ENCODE data around the gene LCK.

Gene LCK

GRCh38 chr1:32327204-32327603, 76.1 kb downstream of the LCK start:
- DNase-seq (ENCODE audit: low spot score) = no peak

DNA sequence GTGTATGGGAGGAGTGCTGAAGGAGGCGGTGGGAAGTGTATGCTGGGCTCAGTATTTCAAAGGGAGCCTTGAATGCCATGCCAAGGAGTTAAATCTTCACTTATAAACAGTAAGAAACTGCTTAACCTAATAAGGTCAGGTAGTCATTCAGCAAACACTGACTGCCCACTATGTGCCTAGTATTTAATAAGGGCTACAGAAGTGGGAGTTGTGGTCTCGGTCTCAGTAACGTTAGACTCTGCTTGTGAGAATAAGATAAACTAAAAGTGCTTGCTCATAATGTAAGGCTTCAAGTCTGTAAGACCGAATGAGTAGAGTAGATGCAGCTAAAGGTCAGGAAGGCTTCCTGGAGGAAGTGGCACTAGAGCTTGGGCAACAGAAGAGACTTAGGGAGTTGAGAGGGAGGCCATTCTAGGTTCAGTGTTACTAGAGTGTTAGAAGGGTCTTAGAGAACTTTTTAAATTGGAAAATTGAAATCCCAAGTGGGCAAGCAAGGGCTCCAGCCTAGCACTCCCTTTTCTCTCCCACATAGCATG, 78.9 kb downstream of the LCK start:
- no peak for DNase-seq (ENCODE audit: low spot score)

DNA sequence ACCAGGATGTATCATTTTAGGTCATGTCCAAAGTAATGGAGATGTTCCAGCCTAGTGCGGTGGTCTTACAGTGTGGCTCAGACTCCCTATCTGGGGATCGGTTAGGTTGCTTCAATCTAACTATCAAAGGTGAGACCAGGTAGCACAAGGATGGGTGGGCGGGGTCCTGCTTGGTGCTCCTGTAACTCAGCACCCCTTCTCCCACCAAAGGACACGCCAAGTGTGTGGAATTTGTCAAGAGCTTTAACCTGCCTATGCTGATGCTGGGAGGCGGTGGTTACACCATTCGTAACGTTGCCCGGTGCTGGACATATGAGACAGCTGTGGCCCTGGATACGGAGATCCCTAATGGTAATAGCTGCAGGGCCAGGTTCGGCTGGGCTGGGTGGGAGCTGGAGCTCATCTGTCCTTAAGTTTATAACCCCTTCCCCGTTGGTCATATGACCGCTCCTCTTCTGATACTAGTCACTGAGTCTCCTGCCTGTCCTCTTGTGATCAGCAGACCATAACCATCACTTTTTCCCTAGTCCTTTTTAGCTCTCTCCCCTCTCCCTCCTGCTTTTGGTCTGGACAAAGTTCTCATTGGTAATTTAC, 79.6 kb downstream of the LCK start:
- no peak for DNase-seq (ENCODE audit: low spot score)

- no peak for DNase-seq (ENCODE audit: low spot score)
Measured at GRCh38 chr1:32331549-32331948, 80.5 kb downstream of the LCK start.

DNA sequence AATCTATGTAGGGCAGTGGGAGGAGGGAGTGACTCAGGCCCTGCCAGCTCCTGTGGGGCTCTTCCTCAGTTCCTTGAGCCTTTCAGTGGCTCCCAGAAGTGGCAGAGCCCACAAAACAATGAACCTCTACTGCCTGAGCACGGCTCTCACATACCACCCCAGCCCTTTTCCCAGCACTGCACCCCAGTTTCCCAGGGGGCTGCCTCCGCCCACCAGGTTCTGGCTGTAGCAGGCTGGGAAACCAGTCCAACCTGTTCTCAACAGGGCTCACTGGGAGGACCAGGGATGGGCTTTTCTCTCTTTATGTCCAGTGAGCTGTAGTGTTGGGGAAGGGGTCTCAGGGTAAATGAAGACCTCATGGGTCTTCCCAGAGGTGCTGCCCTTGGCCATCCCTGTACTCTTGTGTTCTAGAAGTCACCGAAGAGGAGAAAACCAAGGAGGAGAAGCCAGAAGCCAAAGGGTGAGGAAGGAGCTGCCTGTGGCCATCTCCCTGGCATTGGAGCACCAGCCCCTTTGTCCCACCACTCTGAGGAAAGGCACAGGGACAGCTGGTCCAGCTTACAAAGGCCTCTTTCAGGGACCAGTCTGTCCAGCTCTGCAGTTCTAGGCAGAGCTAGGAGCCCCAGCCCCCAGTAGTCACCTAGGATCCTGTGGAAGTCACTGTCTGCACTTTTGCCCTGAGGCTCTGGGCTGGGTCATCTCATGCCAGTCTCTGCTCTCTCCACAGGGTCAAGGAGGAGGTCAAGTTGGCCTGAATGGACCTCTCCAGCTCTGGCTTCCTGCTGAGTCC, 81.4 kb downstream of the LCK start:
- peak; percentile 40 for DNase-seq (ENCODE audit: low spot score)

DNA sequence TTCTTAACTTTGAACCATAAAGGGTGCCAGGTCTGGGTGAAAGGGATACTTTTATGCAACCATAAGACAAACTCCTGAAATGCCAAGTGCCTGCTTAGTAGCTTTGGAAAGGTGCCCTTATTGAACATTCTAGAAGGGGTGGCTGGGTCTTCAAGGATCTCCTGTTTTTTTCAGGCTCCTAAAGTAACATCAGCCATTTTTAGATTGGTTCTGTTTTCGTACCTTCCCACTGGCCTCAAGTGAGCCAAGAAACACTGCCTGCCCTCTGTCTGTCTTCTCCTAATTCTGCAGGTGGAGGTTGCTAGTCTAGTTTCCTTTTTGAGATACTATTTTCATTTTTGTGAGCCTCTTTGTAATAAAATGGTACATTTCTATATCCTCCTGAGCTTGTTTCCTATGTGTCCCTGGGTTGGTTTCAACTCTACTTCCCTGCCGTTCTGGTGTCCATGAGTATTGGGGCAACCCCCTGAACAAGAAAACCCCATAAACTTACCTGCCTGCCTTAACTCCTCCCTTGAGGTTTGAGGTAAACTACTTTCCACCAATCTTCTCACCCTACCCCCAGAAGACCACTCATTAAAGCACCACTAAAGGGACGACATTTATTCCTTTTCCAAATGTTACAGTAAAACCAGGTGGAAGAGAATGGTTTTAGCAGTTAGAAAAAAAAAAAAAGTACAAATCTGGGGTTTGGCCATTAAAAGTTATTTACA, 82.3 kb downstream of the LCK start:
- DNase-seq (ENCODE audit: low spot score) = no peak

- DNase-seq (ENCODE audit: low spot score) = no peak
Measured at GRCh38 chr1:32334274-32334861, 83.3 kb downstream of the LCK start.

- DNase-seq (ENCODE audit: low spot score) = peak; percentile 44
Measured at GRCh38 chr1:32334864-32335534, 83.9 kb downstream of the LCK start.

GRCh38 chr1:32335535-32335789, 84.4 kb downstream of the LCK start:
- no peak for DNase-seq (ENCODE audit: low spot score)

Data from putamen (tissue), 1 donor.